CD8-positive, alpha-beta memory T cell (primary cell): ENCODE data around the gene LRFN5. TPM values are rescaled to one million over a fixed set of nuclear protein-coding genes. Genes with fewer than 3 reads are reported as not detected.

Experiments used
- CTCF ChIA-PET: fragments of 350-600 bp; sonication (Branson Sonifier 250); formaldehyde crosslinking; loops from one replicate; lab custom pipeline; 2021; ENCODE audit warnings: antibody characterized with exemption; lab: Charles Lee
- POLR2A ChIA-PET: fragments of 350-600 bp; sonication (Branson Sonifier 250); formaldehyde crosslinking; loops from one replicate; lab custom pipeline; 2021; ENCODE audit warnings: antibody characterized with exemption; lab: Charles Lee
- DNase-seq, 5 donors: peaks; one replicate each; pipeline versions ENCODE4 v3.0.0 to v3.0.0-alpha.2; 2020 to 2022; ENCODE audit warnings: mixed read lengths in 1 of 5
- H3K27ac ChIP-seq: one replicate; pipeline ENCODE4 v1.7.0; 2013; ENCODE audit warnings: low read depth, mild to moderate bottlenecking, low read length, moderate library complexity
- H3K27me3 ChIP-seq: 2 replicates; pipeline ENCODE4 v1.7.0; 2013; ENCODE audit warnings: low read length, mild to moderate bottlenecking; ENCODE audit not compliant: insufficient read depth, poor library complexity, severe bottlenecking
- H3K36me3 ChIP-seq: 2 replicates; pipeline ENCODE4 v1.7.0; 2013; ENCODE audit warnings: mild to moderate bottlenecking, low read length, moderate library complexity; ENCODE audit not compliant: insufficient read depth
- H3K4me1 ChIP-seq: 2 replicates; pipeline ENCODE4 v1.7.0; 2013; ENCODE audit warnings: mild to moderate bottlenecking, low read length, moderate library complexity; ENCODE audit not compliant: insufficient read depth
- H3K4me3 ChIP-seq: 2 replicates; pipeline ENCODE4 v1.7.0; 2013; ENCODE audit warnings: mild to moderate bottlenecking, low read length
- H3K9me3 ChIP-seq: 2 replicates; pipeline ENCODE4 v1.7.0; 2013; ENCODE audit warnings: mild to moderate bottlenecking, low read length
- H3K27ac Mint-ChIP-seq, 8 donors: one replicate each; pipeline ENCODE4 v1.8.0; 2020 to 2021; ENCODE audit warnings: mixed read lengths in 8 of 8, mild to moderate bottlenecking in 6 of 8, inconsistent platforms in 3 of 8, moderate library complexity in 3 of 8
- H3K27me3 Mint-ChIP-seq, 2 donors: one replicate each; pipeline ENCODE4 v1.8.0; 2020 to 2021; ENCODE audit warnings: mixed read lengths in 2 of 2, mild to moderate bottlenecking in 1 of 2, moderate library complexity in 1 of 2
- H3K36me3 Mint-ChIP-seq, 3 donors: one replicate each; pipeline ENCODE4 v1.8.0; 2020 to 2021; ENCODE audit warnings: mixed read lengths in 3 of 3, inconsistent platforms in 1 of 3, mild to moderate bottlenecking in 1 of 3
- H3K4me1 Mint-ChIP-seq, 3 donors: one replicate each; pipeline ENCODE4 v1.8.0; 2020 to 2021; ENCODE audit warnings: mixed read lengths in 3 of 3, inconsistent platforms in 1 of 3, mild to moderate bottlenecking in 1 of 3
- H3K4me3 Mint-ChIP-seq, 7 donors: one replicate each; pipeline ENCODE4 v1.8.0; 2020 to 2021; ENCODE audit warnings: mixed read lengths in 7 of 7, mild to moderate bottlenecking in 6 of 7, moderate library complexity in 4 of 7, inconsistent platforms in 2 of 7
- H3K9me3 Mint-ChIP-seq, 5 donors: one replicate each; pipeline ENCODE4 v1.8.0; 2020 to 2022; ENCODE audit warnings: mixed read lengths in 5 of 5, mild to moderate bottlenecking in 3 of 5, moderate library complexity in 2 of 5, inconsistent platforms in 1 of 5
- polyA plus RNA-seq: library from polyadenylated mRNA; unstranded; fragments of 300-500 nt; fragmentation: Illumina TruSeq; gene quantifications from one replicate; pipeline ENCODE4 v1.2.3, GENCODE V29; 2021
- total RNA-seq, 2 experiments: library from RNA; stranded (reverse); gene quantifications; one replicate each; pipeline ENCODE4 v1.2.3, GENCODE V29; 2021

The LRFN5 gene
- total and polyA plus RNA-seq, 3 experiments from 2014 or later = not detected

GRCh38 chr14:41860586-41860985, 253.9 kb downstream of the LRFN5 start:
- H3K27ac ChIP-seq = no peak overlapping the region
- Mint-ChIP-seq H3K4me1 (no peaks in the 10 kb centered on the region), H3K27ac (no peak overlapping the region), H3K9me3 (peaks cover 0 to 7% (median 2%) of the 10 kb centered on the region in 5 donors), H3K4me3 (no peak overlapping the region), H3K36me3 (no peaks in the 10 kb centered on the region), H3K27me3 (no peaks in the 10 kb centered on the region)
- H3K27me3 ChIP-seq = no peaks in the 10 kb centered on the region
- no peaks in the 10 kb centered on the region for H3K36me3 ChIP-seq
- POLR2A ChIA-PET = no interaction called here
- H3K4me1 ChIP-seq = no peaks in the 10 kb centered on the region
- no peak for DNase-seq
- no peak overlapping the region for H3K4me3 ChIP-seq
- no peaks in the 10 kb centered on the region for H3K9me3 ChIP-seq
- CTCF ChIA-PET = no interaction called here

GRCh38 chr14:41865894-41866293, 259.2 kb downstream of the LRFN5 start:
- Histone ChIP-seq H3K27me3 (no peaks in the 10 kb centered on the region), H3K36me3 (no peaks in the 10 kb centered on the region), H3K4me1 (no peaks in the 10 kb centered on the region), H3K4me3 (no peak overlapping the region), H3K9me3 (no peaks in the 10 kb centered on the region), H3K27ac (no peak overlapping the region)
- H3K4me1 Mint-ChIP-seq = no peaks in the 10 kb centered on the region
- POLR2A ChIA-PET = no interaction called here
- no peak overlapping the region for H3K27ac Mint-ChIP-seq
- no peak overlapping the region for H3K4me3 Mint-ChIP-seq
- no peaks in the 10 kb centered on the region for H3K36me3 Mint-ChIP-seq
- no peaks in the 10 kb centered on the region for H3K27me3 Mint-ChIP-seq
- CTCF ChIA-PET = no interaction called here
- peaks cover 1 to 10% (median 2%) of the 10 kb centered on the region in 5 donors for H3K9me3 Mint-ChIP-seq
- no peak for DNase-seq

GRCh38 chr14:41868396-41868795, 261.7 kb downstream of the LRFN5 start:
- no peaks in the 10 kb centered on the region for H3K4me1 ChIP-seq
- Mint-ChIP-seq H3K27me3 (no peaks in the 10 kb centered on the region), H3K27ac (no peak overlapping the region), H3K36me3 (no peaks in the 10 kb centered on the region), H3K4me3 (no peak overlapping the region), H3K9me3 (peaks cover 0 to 4% (median 2%) of the 10 kb centered on the region in 5 donors), H3K4me1 (no peaks in the 10 kb centered on the region)
- CTCF ChIA-PET = no interaction called here
- no peaks in the 10 kb centered on the region for H3K9me3 ChIP-seq
- no peak for DNase-seq
- POLR2A ChIA-PET = no interaction called here
- no peaks in the 10 kb centered on the region for H3K27me3 ChIP-seq
- no peak overlapping the region for H3K4me3 ChIP-seq
- no peak overlapping the region for H3K27ac ChIP-seq
- no peaks in the 10 kb centered on the region for H3K36me3 ChIP-seq

GRCh38 chr14:41872931-41873685, 266.4 kb downstream of the LRFN5 start:
- CTCF ChIA-PET = no interaction called here

GRCh38 chr14:41873686-41874317, 267.1 kb downstream of the LRFN5 start:
- H3K36me3 Mint-ChIP-seq = peaks cover 0 to 1% (median 0%) of the 10 kb centered on the region in 3 donors
- H3K27ac ChIP-seq = no peak overlapping the region
- no peak for DNase-seq
- H3K27me3 ChIP-seq = no peaks in the 10 kb centered on the region
- H3K4me1 ChIP-seq = no peaks in the 10 kb centered on the region
- H3K9me3 Mint-ChIP-seq = peaks cover 2 to 3% (median 2%) of the 10 kb centered on the region in 5 donors
- no peaks in the 10 kb centered on the region for H3K36me3 ChIP-seq
- H3K27me3 Mint-ChIP-seq = no peaks in the 10 kb centered on the region
- H3K4me3 ChIP-seq = no peak overlapping the region
- H3K9me3 ChIP-seq = no peaks in the 10 kb centered on the region
- CTCF ChIA-PET = no interaction called here
- POLR2A ChIA-PET = no interaction called here
- no peak overlapping the region for H3K4me3 Mint-ChIP-seq
- no peaks in the 10 kb centered on the region for H3K4me1 Mint-ChIP-seq
- no peak overlapping the region for H3K27ac Mint-ChIP-seq

More at GRCh38 chr14:41872931-41873685, 266.4 kb downstream of the LRFN5 start:
- Histone ChIP-seq H3K27ac (no peak overlapping the region), H3K4me1 (no peaks in the 10 kb centered on the region), H3K36me3 (no peaks in the 10 kb centered on the region), H3K27me3 (no peaks in the 10 kb centered on the region), H3K9me3 (no peaks in the 10 kb centered on the region), H3K4me3 (no peak overlapping the region)
- POLR2A ChIA-PET = no interaction called here
- no peak for DNase-seq
- Mint-ChIP-seq H3K27ac (no peak overlapping the region), H3K4me1 (no peaks in the 10 kb centered on the region), H3K27me3 (no peaks in the 10 kb centered on the region), H3K9me3 (peaks cover 2 to 3% (median 2%) of the 10 kb centered on the region in 5 donors), H3K4me3 (no peak overlapping the region), H3K36me3 (peaks cover 0 to 1% (median 0%) of the 10 kb centered on the region in 3 donors)

GRCh38 chr14:41875116-41875515, 268.4 kb downstream of the LRFN5 start:
- DNase-seq = no peak
- H3K36me3 ChIP-seq = no peaks in the 10 kb centered on the region
- peaks cover 0 to 1% (median 0%) of the 10 kb centered on the region in 3 donors for H3K36me3 Mint-ChIP-seq
- H3K9me3 Mint-ChIP-seq = peaks cover 0 to 5% (median 4%) of the 10 kb centered on the region in 5 donors
- no peaks in the 10 kb centered on the region for H3K27me3 Mint-ChIP-seq
- no peak overlapping the region for H3K27ac Mint-ChIP-seq
- no peaks in the 10 kb centered on the region for H3K4me1 ChIP-seq
- POLR2A ChIA-PET = no interaction called here
- H3K27ac ChIP-seq = no peak overlapping the region
- H3K9me3 ChIP-seq = no peaks in the 10 kb centered on the region
- CTCF ChIA-PET = no interaction called here
- no peaks in the 10 kb centered on the region for H3K27me3 ChIP-seq
- H3K4me3 Mint-ChIP-seq = no peak overlapping the region
- no peak overlapping the region for H3K4me3 ChIP-seq
- H3K4me1 Mint-ChIP-seq = no peaks in the 10 kb centered on the region

- Mint-ChIP-seq H3K9me3 (peaks cover 0 to 12% (median 5%) of the 10 kb centered on the region in 5 donors), H3K4me3 (no peak overlapping the region), H3K36me3 (peaks cover 0 to 1% (median 0%) of the 10 kb centered on the region in 3 donors), H3K4me1 (no peaks in the 10 kb centered on the region), H3K27me3 (no peaks in the 10 kb centered on the region), H3K27ac (no peak overlapping the region)
- H3K27ac ChIP-seq = no peak overlapping the region
- DNase-seq = no peak
- H3K4me3 ChIP-seq = no peak overlapping the region
- H3K4me1 ChIP-seq = no peaks in the 10 kb centered on the region
- ChIA-PET POLR2A (no interaction called here), CTCF (no interaction called here)
- no peaks in the 10 kb centered on the region for H3K27me3 ChIP-seq
- no peaks in the 10 kb centered on the region for H3K9me3 ChIP-seq
- no peaks in the 10 kb centered on the region for H3K36me3 ChIP-seq
Observed at GRCh38 chr14:41878321-41878720, 271.6 kb downstream of the LRFN5 start.

GRCh38 chr14:41891624-41892023, 284.9 kb downstream of the LRFN5 start:
- Histone ChIP-seq H3K4me1 (no peaks in the 10 kb centered on the region), H3K27ac (no peak overlapping the region), H3K4me3 (no peak overlapping the region), H3K9me3 (no peaks in the 10 kb centered on the region), H3K36me3 (no peaks in the 10 kb centered on the region), H3K27me3 (no peaks in the 10 kb centered on the region)
- Mint-ChIP-seq H3K4me1 (no peaks in the 10 kb centered on the region), H3K9me3 (peaks cover 0 to 3% (median 0%) of the 10 kb centered on the region in 5 donors), H3K36me3 (no peaks in the 10 kb centered on the region), H3K27me3 (no peaks in the 10 kb centered on the region), H3K27ac (no peak overlapping the region), H3K4me3 (no peak overlapping the region)
- ChIA-PET POLR2A (no interaction called here), CTCF (no interaction called here)
- no peak for DNase-seq
